Measurements from ENCODE around the gene KHDC4.

DNA sequence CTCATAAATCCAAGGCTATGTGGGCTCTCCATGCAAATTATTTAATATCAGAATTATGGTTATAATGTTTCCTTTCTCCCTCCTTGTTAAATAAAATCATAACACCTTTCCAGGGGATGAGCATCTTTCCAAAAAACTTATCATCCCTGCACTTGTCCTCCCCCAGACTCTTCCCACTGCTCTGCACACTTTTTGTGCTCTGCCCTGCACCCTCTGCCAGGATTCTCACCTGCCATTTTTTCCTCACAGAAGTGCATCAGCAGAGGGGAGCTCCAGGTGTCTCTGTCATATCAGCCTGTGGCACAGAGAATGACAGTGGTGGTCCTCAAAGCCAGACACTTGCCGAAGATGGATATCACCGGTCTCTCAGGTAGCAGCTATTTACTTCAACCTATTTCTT is 54.0 kb downstream of the KHDC4 start:
- TF ChIP-seq GATA2 (IDR thresholded peaks at IDR 0.05; ENCODE audit: low read depth, low read length), result no peak
- TF ChIP-seq GATA3 (IDR thresholded peaks at IDR 0.05; ENCODE audit: low read depth, low read length), result no peak
